RPMI7951 (cell line): ENCODE results near the gene LCP2. TPM values are rescaled to one million over a fixed set of nuclear protein-coding genes. Genes with fewer than 3 reads are reported as not detected.

Experiments used
- DNase-seq: peaks from one replicate; pipeline ENCODE4 v3.0.0-alpha.2; 2012; ENCODE audit warnings: low read depth
- total RNA-seq: library from RNA; depleted of rRNA; stranded (reverse); fragments of >200 nt; shearing (Covaris generic); gene quantifications from 2 replicates; pipeline ENCODE4 v1.2.3, GENCODE V29; 2014; rRNA removed

LCP2 gene
- total RNA-seq, 1 experiment from 2014 or later: 2.5 TPM

DNA sequence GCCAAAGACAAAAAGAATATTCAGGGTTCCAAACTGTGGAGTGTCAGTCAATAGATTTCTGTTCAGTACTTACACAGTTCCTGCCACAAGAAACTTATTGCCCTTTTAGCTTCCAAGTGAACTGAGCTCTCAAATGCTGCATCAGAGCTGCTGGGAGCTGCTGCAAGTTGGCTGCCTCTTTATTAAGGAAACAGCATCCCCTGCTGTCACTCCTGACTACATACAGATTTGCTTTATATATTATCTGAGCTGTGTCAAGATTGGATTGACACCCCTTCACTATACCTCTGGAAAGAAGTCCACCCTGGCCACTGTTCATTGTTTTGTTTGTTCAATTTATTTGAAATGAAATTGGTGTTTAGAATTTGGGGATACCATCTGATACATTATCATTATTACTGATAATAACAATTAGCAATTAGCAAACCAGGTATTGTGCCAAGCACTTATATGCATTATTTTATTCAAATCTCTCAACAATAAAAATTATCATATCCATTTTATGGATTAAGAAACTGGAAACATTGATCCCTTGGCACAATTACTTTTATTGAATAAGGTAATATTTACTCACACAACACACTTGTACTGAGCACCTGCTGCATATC is 81.2 kb downstream of the LCP2 start:
- peak; percentile 57 for DNase-seq

DNA sequence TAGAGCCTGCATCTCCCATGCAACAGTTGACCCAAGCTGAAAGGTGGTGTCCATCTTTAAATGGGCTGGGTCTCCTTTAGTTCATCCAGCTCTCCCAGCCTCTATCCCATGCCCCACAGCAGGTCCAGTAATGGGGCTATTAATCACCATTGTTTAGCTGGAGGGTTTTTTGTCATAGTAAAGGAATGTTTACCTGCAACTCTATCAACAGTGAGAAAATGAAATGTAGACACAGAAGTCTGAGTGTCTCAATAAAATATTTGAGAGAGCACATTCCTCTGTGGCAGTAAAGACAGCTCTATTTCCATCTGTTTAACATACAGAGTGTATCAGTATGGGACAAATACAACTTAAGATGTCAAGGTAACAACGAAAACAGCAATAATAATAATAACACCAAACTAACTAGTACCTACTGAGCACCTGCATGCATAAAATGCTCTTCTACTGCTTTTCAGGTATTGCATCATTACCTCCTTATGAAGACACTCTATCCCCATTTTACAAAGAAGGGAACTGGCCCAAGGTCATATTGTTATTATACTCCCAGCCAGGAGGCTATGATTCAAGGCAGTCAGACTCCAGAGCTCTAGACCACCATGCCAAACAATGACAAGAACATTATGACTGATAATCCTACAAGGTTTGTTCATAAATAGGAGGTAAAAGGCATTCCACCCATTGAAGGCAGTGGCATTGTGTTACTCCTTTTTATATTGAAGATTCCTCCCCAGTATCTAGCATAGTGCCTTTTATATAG is 85.8 kb downstream of the LCP2 start:
- DNase-seq: no peak

DNA sequence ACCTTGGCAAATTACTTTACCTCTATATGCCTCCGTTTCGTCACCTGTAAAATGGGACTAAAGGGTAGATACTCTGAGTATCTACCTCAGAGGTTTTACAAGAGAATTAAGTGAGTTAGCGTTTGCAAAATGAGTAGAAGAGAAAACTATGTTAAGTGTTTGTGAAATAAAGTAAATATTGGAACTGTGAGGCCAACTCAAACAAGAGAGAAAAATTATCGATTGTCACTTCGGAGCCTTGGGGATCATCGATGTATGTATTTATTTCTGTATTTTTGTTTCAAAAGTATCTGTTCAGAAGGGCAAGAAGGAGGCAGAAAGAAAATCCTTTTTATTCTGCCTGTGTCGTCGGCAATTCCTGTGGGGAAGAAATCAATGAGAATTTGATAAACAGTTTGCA is 90.6 kb downstream of the LCP2 start:
- no peak for DNase-seq

DNA sequence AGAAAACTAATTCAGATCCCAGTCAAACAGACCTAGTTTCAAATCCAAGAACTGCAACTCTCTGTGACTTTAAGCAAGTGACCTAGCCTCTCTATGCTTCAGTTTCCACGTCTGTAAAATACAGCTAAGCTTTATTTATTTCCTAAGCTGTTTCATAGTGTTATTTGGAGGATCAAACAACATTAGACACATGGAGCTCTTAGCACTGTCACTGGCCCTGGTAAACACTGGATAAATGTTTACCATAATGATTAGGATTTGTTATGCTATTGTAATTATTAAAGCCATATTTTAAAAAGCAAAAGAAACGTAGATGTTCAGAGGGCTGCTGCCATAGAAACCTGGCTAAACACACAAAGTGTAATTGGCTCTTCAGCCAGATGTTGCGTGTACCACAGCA is 91.4 kb downstream of the LCP2 start:
- DNase-seq: no peak

DNA sequence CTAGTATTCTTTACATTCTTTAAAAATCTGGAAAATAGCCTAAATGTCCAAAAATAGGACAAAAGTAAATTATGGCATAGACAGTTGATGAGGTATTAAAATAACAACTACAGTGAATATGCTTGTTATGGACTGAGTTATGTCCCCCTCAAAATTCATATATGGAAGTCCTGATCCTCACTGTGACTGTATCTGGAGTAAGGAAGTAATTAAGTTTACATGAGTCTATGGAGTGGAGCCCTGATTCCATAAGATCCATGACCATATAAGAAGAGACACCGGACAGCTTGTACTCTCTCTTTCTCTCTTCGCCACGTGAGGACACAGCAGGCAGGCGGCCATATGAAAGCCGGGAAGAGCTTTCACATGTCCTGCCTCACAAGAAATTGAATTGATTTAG is 93.4 kb downstream of the LCP2 start:
- no peak for DNase-seq

DNA sequence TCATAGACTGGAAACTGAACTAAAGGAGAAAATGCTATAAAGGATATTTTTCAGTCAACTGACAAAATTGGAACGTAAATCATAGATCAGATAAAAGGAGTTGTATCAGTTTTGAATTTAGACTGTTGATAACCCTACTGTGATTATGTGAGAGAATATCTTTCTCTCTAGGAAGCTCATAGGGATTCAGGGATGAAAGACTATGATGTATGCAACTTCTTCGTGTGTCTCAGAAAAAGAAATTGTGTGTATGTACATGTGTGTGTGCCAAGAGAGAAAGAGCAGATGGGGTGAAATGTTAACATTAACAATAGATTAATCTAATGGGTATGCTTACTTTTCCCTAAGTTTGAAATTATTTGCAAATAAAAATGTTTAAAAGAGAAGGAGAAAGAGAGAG is 95.5 kb downstream of the LCP2 start:
- no peak for DNase-seq

DNA sequence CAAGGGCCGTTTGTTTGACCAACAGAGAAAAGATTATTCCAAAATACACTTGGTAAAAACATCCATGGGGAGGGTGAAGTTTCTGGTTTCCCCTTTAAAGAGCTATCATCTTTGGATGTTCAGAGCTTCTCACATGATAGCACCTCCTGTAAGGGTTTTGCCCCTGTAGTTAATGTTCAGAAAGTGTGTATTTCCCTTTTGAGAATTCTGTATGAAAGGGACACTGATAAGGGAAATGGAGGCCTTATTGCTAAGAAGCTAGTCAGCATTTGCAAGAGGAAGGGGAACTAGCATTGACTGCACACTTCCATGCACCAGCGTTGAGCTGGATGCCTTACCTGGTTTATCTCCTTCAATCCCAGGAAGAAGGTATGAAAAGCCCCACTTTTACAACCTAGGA is 96.3 kb downstream of the LCP2 start:
- no peak for DNase-seq

DNA sequence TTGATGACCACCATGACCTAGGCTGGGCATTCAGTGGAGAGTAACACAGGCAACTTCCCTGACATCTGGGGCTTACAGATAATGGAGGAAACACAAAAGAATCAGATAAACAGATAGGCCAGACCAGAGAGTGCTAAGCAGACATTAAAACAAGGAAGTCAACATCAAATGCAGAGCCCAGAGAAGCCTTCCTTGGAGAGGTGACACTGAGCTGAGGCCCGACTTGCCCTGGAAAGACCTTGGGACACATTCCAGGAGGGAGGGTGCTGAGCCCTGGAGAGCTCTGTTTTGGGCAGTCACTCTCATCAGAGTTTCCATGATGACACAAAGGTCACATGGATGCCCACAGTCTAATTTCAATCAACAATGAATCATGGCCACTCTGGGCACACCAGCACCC is 96.7 kb downstream of the LCP2 start:
- DNase-seq: no peak

Other genes with a start within 250 kb of the LCP2 start
- gene FOXI1, start 191.9 kb downstream of the LCP2 start, total RNA-seq: not detected in 2 replicates
- 0.68 TPM in 1 of 2 replicates, not detected in the other for gene C5orf58, start 64.8 kb downstream of the LCP2 start, total RNA-seq
- gene KCNMB1, start 91.6 kb upstream of the LCP2 start, total RNA-seq: not detected in 2 replicates
- not detected in 2 replicates for gene KCNIP1, start 206.2 kb upstream of the LCP2 start, total RNA-seq